HuH-7.5 (cell line): ENCODE data around the gene AGT.
"Not testable (repeated sequence)": the region's sequence is repeated elsewhere in the genome, so short reads cannot be mapped to it uniquely, and the experiment has no call there.

Experiments used
- DNase-seq: peaks from one replicate; pipeline ENCODE4 v3.0.0; 2011; ENCODE audit warnings: low spot score

AGT gene

DNA sequence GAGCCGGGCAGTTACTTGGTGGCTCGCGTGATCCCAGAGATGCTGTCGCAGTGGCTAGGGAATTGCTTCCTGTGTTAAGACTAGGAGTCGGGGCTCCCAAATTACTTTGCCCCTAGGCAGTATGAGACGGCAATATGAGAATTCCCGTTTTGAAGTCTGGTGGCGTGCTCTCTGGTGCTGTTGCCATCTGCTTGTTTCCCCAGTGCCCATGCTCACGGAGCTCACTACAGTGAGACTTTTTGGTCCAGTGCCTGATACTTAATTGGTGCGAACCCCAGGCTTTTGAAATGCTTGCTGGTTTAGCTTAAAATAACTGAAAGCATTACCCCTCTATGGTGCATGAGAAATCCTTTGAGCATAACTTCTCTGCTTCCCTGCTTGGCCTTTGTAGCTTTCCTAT is 22.3 kb downstream of the AGT start:
- no peak for DNase-seq

DNA sequence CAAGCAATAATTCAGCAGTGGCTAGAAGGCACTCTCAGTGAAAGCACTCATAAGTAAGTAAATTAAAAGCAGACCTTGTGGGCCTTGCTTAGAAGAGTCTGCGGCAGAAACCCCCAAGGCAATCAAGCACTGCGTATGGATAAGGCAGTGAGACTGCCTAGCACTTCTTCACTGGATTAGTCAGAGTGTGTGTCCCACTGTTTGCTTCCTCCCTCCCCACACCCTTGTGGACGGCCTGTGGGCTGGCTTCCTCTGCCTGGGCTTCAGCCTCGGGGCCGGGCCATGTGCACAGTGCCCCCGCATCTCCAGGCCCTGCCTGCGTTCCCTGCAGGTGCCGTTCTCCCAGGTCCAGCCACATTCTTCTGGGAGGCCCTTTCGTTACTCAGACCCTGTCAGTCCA is 23.8 kb downstream of the AGT start:
- no peak for DNase-seq

DNA sequence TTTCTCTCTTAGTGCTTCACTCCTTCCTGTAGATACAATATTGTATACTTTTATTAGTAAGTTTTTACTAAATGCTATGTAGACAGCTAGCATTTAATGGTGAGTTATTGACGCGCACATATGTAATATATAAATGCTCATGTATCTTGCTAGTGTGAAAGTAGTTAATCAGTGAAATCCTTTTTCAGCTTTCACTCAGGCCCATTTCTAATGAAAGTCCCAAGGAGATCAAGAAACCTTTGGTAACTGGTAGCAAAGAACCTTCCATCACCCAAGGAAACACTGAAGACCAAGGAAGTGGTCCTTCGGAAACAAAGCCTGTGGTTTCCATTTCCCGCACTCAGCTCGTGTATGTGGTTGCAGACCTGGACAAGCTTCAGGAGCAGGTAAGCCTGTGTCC is 27.2 kb downstream of the AGT start:
- no peak for DNase-seq

DNA sequence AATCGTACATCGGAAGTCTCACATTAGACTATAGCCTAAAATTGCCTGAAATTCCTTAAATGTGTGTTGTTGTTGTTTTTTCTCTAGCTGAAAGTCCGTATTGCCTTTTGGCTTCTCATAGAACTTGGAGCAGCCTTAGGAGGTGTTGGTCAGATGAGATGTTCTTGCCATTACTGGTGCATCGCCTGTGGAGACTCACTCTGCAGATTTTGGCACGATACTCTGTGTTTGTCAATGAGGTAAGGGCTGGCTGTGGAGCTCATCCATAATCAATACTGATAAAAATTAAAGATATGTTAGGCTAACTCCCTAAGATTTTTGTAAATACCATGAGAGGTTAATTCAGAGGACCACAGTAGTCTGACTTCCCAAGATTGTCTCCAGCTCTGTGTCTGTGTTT is 28.9 kb downstream of the AGT start:
- no peak for DNase-seq

DNA sequence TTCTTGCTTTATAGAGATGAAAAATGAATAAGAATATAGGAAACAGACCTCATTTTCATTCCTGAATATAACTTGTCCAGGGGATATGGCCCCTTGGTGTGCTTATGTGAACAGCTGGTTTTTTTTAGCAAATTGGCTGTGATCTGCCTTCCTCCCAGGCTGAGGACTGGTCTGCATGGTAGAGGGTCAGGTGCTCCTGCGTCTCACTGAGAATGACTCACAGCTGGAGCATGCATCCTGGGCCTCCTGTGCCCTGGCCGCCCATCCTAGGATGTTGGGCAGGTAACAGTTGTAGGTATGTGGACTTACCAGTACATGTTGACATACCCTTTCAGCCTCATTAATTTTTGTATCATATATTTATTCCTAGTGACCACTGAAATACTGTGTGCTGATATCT is 29.8 kb downstream of the AGT start:
- DNase-seq = no peak

DNA sequence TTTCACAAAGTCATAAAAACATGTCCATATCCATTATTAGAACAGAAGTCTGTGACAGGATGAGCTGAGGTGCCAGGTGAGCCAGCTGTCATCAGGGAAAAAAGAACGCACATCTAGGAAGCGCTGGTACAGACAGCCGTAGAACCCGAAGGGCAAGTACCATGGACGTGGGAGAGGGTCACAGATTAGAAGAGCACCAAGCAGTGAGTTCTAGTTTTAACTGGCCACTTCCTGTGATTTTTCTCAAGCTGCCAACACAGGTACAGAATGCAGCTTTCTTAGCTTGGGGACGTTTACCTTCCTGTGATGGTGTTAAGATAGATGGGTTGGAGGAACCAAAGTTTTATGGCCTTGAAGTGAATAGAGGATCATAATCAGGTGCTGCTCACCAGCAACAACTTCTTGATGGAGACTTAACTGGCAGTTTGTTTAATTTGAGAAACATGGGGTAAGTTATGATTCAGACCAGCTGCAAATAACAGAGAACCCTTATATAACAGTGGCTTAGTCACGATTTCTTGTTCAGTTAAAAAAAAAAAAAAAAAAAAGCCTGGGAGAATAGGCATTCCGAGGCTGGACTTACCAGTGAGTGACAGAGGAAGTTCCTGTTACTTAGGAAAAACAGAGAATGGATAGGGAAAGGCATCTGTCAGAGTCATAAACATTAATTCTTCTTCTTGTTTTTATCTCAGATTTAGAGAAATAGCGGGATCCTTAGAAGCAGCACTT is 30.9 kb downstream of the AGT start:
- no peak for DNase-seq

DNA sequence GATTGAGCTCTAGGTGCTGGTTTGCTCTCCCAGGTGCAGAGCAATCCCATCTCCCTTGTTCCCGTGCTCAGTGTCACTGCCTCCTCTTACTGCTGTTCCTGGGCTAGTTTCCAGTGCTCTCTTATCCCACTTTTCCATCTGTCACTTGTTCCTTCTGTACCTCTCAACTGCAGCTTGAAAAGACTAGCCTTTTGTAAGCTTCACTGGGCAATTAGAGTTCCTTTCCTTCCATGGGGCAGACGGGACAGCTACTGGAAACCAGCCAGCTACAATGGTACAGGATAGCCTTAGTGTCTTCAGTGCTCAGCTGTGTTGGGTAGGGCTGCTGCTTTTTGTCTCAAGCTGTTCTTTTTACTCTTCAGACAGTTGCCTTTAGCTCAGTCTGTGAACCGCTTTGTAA is 31.6 kb downstream of the AGT start:
- DNase-seq = no peak

DNA sequence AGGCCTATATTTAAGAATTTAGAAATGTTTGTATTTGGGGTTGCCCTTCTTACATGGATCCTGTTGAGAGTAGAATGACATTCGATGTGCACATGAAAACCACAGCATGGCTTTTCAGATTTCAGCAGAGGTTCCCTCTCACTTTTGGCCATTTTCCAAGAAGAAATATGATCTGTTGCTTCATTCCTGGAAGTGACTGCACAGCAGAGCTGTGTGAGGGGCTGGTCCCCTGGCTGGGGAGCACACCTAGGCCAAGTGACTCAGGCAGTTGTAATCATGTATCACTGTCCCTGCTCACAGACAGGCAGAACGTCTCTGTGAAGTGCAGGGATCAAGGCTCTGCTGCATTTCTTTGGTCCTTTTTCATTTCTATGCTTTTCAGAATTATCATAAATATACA is 32.3 kb downstream of the AGT start:
- DNase-seq = no peak

DNA sequence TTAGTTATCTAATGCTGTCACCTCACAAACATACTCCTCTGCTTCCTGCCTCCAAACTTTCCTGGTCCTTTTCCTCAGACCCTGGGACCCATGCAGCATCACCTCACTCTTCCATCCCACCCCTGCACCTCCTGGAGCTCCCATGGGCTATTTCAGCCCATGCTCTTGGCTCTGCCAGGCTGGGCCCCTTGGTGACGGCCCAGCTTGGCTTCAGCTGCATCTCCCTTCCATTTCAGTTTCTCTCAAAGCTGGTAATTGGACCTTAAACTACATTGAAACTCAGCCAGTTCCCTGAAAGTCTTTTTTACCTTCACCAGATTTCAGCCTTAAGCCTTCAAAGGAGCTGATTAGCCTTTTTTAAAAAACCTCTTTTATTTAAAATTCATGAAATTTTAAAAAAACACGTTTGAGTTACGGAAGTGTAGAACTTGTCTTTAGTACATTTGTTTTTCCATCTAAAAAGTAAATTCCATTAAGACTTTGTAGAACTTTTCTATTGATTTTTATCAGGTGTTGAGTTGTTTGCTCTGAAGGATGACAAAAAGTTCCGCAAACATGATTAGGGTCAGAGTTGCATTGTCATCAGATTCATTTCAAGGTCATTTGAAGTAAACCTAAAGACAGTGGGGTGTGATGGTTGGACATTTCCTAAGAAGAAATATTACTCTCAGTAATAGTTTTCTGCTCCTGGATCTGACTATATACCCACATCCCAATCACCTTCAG is 33.5 kb downstream of the AGT start:
- DNase-seq = no peak

DNA sequence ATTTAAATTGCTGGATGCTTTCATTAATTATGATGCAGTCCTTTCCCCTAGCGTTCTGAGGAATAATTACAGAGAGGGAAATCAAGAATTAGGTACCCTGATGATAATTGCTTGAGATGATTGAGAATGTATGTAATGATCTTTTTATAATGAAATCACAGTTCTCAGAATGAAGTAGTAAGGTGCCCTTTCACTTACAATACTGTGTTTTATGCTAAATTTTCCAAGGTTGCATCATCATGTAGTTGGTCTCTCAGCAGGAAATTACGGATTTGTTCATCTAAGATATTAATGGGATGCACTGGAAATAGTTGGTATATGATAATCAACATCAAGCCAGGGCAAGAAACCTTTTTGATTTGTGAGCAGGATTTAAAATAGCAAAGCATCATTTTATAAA is 34.1 kb downstream of the AGT start:
- no peak for DNase-seq

DNA sequence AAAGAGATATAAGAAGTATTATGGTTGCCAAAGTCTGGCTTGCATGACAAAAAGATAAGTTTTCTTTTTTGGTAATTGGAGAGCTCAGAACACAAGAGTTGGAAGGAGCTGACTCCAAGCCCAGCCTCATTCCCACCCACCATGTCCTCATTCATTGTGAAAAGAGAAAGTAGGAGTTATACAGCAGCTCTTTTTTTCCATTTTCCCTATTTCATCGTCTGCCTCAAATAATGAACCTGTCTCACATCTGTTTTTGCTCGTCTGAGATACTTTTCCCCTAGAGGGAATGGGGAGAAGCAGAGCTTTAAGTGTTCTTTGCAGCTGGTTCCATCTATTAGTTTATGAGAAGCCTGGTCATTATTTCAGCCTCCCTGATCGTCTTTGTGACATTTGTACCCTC is 34.7 kb downstream of the AGT start:
- no peak for DNase-seq

DNA sequence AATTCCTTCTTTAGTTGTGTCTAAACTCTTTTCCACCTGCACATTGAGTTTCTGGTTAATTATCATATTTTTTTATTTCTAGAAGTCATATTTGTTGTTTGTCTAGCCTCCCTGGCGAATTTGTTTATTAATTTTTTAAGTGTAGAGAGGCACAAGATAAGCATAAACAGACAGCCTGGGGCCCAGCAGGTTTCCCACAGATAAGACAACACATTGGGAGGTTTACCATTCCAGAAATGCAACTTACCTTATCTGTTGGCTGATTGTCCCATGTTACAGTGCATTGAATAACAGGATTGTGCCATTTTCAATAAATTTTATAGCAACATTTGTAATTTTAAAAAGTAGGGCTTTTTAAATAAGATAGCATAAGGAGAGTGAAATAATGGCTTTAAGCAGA is 36.7 kb downstream of the AGT start:
- no peak for DNase-seq

DNA sequence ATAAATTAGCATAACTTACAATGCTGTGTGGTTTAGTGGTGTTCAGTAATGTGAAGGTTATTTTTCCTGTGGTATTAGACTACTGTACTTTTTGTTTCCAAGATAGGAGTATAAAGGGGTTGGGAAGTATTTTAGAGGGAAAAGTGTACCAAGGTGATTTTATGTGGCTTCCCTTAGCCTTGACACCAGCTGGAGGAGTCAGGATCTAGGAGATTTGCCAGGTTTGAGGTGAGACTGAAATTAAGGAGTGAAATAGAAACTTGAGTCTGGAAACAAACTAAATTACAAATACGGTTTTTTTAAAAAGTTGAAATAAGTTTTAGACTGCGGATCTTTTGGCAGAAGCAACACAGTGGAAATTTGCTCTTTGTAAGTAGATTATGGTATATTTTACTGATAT is 39.3 kb downstream of the AGT start:
- no peak for DNase-seq

DNA sequence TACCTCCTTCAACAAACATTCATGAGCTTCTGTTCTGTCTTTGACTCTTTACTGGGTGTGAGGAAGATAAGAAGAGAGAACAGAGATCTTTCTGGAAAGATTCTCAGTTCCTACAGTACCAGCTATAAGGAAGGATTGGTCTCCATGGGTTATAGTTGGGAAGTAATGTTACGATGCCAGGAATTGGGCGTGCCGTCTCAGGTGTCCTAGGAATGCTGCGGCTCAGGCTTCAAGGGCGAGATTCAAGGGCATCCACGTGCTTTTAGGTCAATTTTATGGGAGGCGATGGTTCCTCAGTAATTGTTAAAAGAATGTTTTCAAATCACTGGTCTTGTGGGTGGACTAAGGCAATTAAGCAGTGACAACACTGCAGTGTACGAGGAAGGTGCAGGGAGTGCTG is 44.4 kb downstream of the AGT start:
- no peak for DNase-seq

DNA sequence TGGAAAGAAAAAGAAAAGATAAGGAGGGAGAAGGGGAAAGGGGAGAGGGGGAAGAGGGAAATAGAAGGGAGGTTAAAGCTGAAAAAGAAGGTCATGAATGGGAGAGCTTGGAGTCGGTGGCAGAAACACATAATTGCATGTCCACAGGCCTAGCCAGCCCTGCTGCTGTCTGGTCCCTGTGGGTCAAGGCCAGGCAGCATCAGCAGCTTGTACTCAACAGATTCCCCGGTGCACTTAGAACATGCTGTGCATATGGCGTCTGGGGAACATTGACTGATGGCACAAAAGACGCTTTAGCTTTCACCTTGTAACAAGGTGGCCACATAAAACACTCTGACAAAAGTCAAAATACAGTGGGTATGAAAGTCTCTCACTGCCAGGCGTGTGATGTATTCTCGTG is 45.7 kb downstream of the AGT start:
- DNase-seq = no peak

DNA sequence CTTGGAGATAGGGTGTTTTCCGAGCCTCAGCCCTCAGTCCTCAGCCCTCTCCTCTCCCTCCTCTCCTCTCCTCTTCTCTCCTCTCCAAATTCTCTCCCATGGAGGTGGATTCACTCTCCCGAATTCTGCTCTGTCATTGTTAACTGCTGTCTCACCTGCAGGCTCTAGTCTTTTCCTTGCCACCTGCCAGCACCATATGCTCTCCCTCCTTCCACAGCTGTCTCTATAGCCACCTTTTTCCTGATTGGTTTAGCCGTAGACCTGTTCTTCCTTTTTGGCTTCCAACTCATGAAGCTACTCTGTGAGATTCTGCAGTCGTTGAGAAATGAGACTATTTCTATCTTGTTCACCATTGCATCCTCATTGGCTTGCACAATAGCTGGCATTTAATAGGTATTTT is 51.9 kb downstream of the AGT start:
- DNase-seq = no peak

DNA sequence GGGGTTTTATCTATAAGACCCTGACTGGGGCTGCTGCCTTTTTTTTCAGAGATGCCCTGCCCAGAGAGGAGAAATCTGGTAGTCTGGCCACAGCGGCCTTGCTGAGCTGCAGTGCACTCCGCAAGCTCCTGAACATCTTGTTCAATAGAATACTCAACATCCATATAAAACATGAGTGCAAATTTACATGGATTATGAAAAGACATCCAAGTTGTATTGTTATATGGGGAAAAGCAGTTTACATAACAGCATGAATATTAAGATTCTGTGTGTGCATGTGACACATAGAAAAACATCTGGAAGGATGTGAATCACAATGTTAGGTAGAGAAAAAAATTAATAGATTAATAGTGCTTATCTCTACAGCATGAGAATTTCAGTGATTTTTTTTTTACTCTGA is 55.2 kb downstream of the AGT start:
- no peak for DNase-seq

DNA sequence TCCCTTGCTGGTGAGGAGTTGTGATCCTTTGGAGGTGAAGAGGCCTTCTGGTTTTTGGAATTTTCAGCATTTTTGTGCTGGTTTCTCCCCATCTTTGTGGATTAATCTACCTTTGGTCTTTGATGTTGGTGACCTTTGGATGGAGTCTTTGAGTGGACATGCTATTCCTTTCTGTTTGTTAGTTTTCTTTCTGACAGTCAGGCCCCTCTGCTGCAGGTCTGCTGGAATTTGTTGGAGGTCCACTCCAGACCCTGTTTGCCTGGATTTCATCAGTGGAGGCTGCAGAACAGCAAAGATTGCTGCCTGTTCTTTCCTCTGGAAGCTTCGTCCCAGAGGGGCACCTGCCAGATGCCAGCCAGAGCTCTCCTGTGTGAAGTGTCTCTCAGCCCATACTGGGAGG is 55.8 kb downstream of the AGT start:
- not testable (repeated sequence) for DNase-seq

DNA sequence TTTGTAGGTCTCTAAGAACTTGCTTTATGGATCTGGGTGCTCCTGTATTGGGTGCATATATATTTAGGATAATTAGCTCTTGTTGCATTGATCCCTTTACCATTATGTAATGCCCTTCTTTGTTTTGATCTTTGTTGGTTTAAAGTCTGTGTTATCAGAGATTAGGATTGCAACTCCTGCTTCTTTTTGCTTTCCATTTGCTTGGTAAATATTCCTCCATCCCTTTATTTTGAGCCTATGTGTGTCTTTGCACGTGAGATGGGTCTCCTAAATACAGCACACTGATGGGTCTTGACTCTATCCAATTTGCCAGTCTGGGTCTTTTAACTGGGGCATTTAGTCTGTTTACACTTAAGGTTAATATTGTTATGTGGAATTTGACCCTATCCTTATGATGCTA is 57.2 kb downstream of the AGT start:
- not testable (repeated sequence) for DNase-seq
